Muscle layer of duodenum (tissue), 2 donors: ENCODE measurements around the gene S100A14.
A peak's percentile ranks its signal among the peaks of the same experiment; 100 is the strongest.
"Not testable (repeated sequence)": the region's sequence is repeated elsewhere in the genome, so short reads cannot be mapped to it uniquely, and the experiment has no call there.

ENCODE experiments used
- H3K27ac ChIP-seq: one replicate; pipeline ENCODE4 v1.7.0; 2013; ENCODE audit warnings: mild to moderate bottlenecking, low read length
- H3K27me3 ChIP-seq: one replicate; pipeline ENCODE4 v1.7.0; 2013; ENCODE audit warnings: low read depth, mild to moderate bottlenecking, control low read depth, low read length
- H3K36me3 ChIP-seq, 2 donors: one replicate each; pipeline ENCODE4 v1.7.0; 2013; ENCODE audit warnings: low read length in 2 of 2, control low read depth in 1 of 2, mild to moderate bottlenecking in 1 of 2; ENCODE audit not compliant: insufficient read depth in 2 of 2, control insufficient read depth in 1 of 2
- H3K4me1 ChIP-seq, 2 donors: one replicate each; pipeline ENCODE4 v1.7.0; 2013; ENCODE audit warnings: low read length in 2 of 2, mild to moderate bottlenecking in 2 of 2, control low read depth in 1 of 2, moderate library complexity in 1 of 2; ENCODE audit not compliant: insufficient read depth in 2 of 2, control insufficient read depth in 1 of 2
- H3K4me3 ChIP-seq, 2 donors: one replicate each; pipeline ENCODE4 v1.7.0; 2013; ENCODE audit warnings: low read length in 2 of 2, low read depth in 1 of 2, mild to moderate bottlenecking in 1 of 2
- H3K9me3 ChIP-seq, 2 donors: one replicate each; pipeline ENCODE4 v1.7.0; 2013; ENCODE audit warnings: low read length in 2 of 2, control low read depth in 1 of 2, mild to moderate bottlenecking in 1 of 2; ENCODE audit not compliant: control insufficient read depth in 1 of 2
- donor health status: healthy.

S100A14 gene

GRCh38 chr1:153582836-153583235 lies 33.3 kb downstream of the S100A14 start:
- not testable (repeated sequence) for H3K27ac ChIP-seq, H3K4me1 ChIP-seq, H3K4me3 ChIP-seq, H3K27me3 ChIP-seq, H3K9me3 ChIP-seq, H3K36me3 ChIP-seq

GRCh38 chr1:153578936-153579335 lies 37.2 kb downstream of the S100A14 start:
- H3K27ac ChIP-seq, result no peak overlapping the region
- H3K36me3 ChIP-seq, result no peaks in the 10 kb centered on the region
- H3K4me3 ChIP-seq, result no peak overlapping the region
- no peaks in the 10 kb centered on the region for H3K9me3 ChIP-seq
- H3K27me3 ChIP-seq, result no peaks in the 10 kb centered on the region
- no peaks in the 10 kb centered on the region for H3K4me1 ChIP-seq

GRCh38 chr1:153578490-153578889 lies 37.6 kb downstream of the S100A14 start:
- Histone ChIP-seq H3K27me3 (no peaks in the 10 kb centered on the region), H3K27ac (no peak overlapping the region), H3K9me3 (no peaks in the 10 kb centered on the region), H3K4me3 (no peak overlapping the region), H3K4me1 (peaks cover 0 to under 1% of the 10 kb centered on the region in 2 donors), H3K36me3 (no peaks in the 10 kb centered on the region)

GRCh38 chr1:153577624-153578051 lies 38.5 kb downstream of the S100A14 start:
- Histone ChIP-seq H3K27ac (no peak overlapping the region), H3K4me3 (no peak overlapping the region), H3K9me3 (no peaks in the 10 kb centered on the region), H3K27me3 (no peaks in the 10 kb centered on the region), H3K36me3 (no peaks in the 10 kb centered on the region), H3K4me1 (peaks cover 4 to 8% of the 10 kb centered on the region in 2 donors)

GRCh38 chr1:153577138-153577537 lies 39.0 kb downstream of the S100A14 start:
- Histone ChIP-seq H3K4me3 (no peak overlapping the region), H3K4me1 (peaks cover 4 to 13% of the 10 kb centered on the region in 2 donors), H3K36me3 (no peaks in the 10 kb centered on the region), H3K9me3 (no peaks in the 10 kb centered on the region), H3K27ac (no peak overlapping the region), H3K27me3 (no peaks in the 10 kb centered on the region)

- H3K4me3 ChIP-seq, H3K9me3 ChIP-seq, H3K27ac ChIP-seq, H3K36me3 ChIP-seq, H3K27me3 ChIP-seq: not testable (repeated sequence)
- H3K4me1 ChIP-seq, result peaks cover 4 to 14% of the 10 kb centered on the region in 2 donors
Measured at GRCh38 chr1:153575497-153575896, 40.6 kb downstream of the S100A14 start.

GRCh38 chr1:153575081-153575491 lies 41.0 kb downstream of the S100A14 start:
- H3K36me3 ChIP-seq, H3K4me3 ChIP-seq, H3K9me3 ChIP-seq, H3K27me3 ChIP-seq, H3K27ac ChIP-seq: not testable (repeated sequence)
- H3K4me1 ChIP-seq, result peaks cover 4 to 14% of the 10 kb centered on the region in 2 donors

- H3K9me3 ChIP-seq, result no peaks in the 10 kb centered on the region
- no peaks in the 10 kb centered on the region for H3K36me3 ChIP-seq
- H3K27me3 ChIP-seq, result no peaks in the 10 kb centered on the region
- H3K27ac ChIP-seq, result peak overlapping the region; percentile 82
- H3K4me1 ChIP-seq, result peaks cover 4 to 14% of the 10 kb centered on the region in 2 donors
- H3K4me3 ChIP-seq, result no peak overlapping the region
Measured at GRCh38 chr1:153573351-153573750, 42.8 kb downstream of the S100A14 start.

GRCh38 chr1:153572569-153573015 lies 43.5 kb downstream of the S100A14 start:
- Histone ChIP-seq H3K27me3 (no peaks in the 10 kb centered on the region), H3K27ac (peak overlapping the region; percentile 82), H3K9me3 (no peaks in the 10 kb centered on the region), H3K4me1 (peaks cover 12 to 20% of the 10 kb centered on the region in 2 donors), H3K4me3 (no peak overlapping the region), H3K36me3 (no peaks in the 10 kb centered on the region)

GRCh38 chr1:153571706-153572105 lies 44.4 kb downstream of the S100A14 start:
- Histone ChIP-seq H3K36me3 (no peaks in the 10 kb centered on the region), H3K27ac (no peak overlapping the region), H3K4me3 (no peak overlapping the region), H3K9me3 (no peaks in the 10 kb centered on the region), H3K4me1 (peaks cover 19 to 25% of the 10 kb centered on the region in 2 donors), H3K27me3 (no peaks in the 10 kb centered on the region)

GRCh38 chr1:153570874-153571273 lies 45.3 kb downstream of the S100A14 start:
- Histone ChIP-seq H3K9me3 (no peaks in the 10 kb centered on the region), H3K27me3 (no peaks in the 10 kb centered on the region), H3K36me3 (no peaks in the 10 kb centered on the region), H3K4me1 (peaks cover 27 to 28% of the 10 kb centered on the region in 2 donors), H3K4me3 (no peak overlapping the region), H3K27ac (no peak overlapping the region)

GRCh38 chr1:153569465-153569864 lies 46.7 kb downstream of the S100A14 start:
- Histone ChIP-seq H3K9me3 (no peaks in the 10 kb centered on the region), H3K36me3 (no peaks in the 10 kb centered on the region), H3K27ac (no peak overlapping the region), H3K4me1 (peaks cover 30 to 31% of the 10 kb centered on the region in 2 donors), H3K27me3 (no peaks in the 10 kb centered on the region), H3K4me3 (no peak overlapping the region)
